ENCODE data around the gene PDZD8. TPM values are rescaled to one million over a fixed set of nuclear protein-coding genes. Genes with fewer than 3 reads are reported as not detected.
A peak's percentile ranks its signal among the peaks of the same experiment; 100 is the strongest.

Gene PDZD8
- total and polyA plus RNA-seq, 2 donors from 2014 or later: 7.4 to 41.9 TPM

DNA sequence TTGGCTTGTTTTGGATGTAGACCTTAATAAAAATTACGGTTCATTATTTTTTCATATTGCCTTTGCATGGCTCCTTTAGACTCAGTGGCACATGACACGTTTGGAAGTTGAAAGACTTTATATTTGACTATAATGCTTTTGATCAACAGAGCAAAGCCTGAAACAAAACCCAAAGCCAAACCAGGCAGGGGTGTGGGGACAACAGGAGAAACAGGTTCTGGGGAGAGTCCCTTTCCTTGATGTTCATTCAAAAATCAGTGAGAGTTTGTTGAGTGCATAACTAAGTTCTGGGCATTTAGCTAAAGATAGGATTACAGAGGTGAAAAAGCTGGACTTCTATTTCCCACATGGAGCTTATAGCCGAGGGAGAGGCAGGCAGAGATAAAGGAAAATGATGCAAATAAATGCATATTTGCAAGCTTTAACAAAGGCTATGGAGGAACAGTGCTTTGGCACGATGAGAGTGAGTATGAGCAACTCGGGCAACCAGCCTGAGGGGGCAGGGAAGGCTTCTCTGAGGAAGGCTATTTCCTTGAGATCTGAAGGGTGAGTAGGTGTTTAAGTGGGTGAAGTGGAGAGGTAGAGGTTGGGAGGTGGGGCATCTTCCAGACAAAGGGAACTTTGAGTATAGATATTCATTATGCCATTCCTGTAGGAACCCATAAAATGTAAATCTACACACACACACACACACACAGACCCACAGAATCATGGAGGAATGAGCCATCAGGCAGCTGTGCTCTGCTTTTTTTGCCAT is 34.5 kb upstream of the PDZD8 start:
- no peaks in the 10 kb centered on the region for H3K27me3 ChIP-seq (ENCODE audit: control insufficient read depth, insufficient read depth, low read length)
- H3K27ac ChIP-seq (ENCODE audit: low read depth in 2 of 2, low read length in 2 of 2): no peak overlapping the region
- H3K36me3 ChIP-seq (ENCODE audit: control insufficient read depth in 2 of 3, insufficient read depth in 3 of 3, low read length in 3 of 3): no peaks in the 10 kb centered on the region
- intact Hi-C loops (cut with DNase I): no loop called here
- FAIRE-seq (no peak), DNase-seq (peak in 2 of 5 donors; percentile 32 to 37)
- TF ChIP-seq, protein P1, sequence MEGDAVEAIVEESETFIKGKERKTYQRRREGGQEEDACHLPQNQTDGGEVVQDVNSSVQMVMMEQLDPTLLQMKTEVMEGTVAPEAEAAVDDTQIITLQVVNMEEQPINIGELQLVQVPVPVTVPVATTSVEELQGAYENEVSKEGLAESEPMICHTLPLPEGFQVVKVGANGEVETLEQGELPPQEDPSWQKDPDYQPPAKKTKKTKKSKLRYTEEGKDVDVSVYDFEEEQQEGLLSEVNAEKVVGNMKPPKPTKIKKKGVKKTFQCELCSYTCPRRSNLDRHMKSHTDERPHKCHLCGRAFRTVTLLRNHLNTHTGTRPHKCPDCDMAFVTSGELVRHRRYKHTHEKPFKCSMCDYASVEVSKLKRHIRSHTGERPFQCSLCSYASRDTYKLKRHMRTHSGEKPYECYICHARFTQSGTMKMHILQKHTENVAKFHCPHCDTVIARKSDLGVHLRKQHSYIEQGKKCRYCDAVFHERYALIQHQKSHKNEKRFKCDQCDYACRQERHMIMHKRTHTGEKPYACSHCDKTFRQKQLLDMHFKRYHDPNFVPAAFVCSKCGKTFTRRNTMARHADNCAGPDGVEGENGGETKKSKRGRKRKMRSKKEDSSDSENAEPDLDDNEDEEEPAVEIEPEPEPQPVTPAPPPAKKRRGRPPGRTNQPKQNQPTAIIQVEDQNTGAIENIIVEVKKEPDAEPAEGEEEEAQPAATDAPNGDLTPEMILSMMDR (IDR thresholded peaks at IDR 0.05; ENCODE audit: borderline replicate concordance, extremely low read depth, insufficient read depth): no peak
- no peaks in the 10 kb centered on the region for H3K9me3 ChIP-seq (ENCODE audit: control insufficient read depth in 2 of 3, insufficient read depth in 1 of 3, low read length in 3 of 3)
- H3K4me3 ChIP-seq (ENCODE audit: low read length in 3 of 3): no peak overlapping the region
- H3K4me1 ChIP-seq (ENCODE audit: control insufficient read depth in 2 of 3, insufficient read depth in 2 of 3, low read depth in 1 of 3, low read length in 3 of 3): no peaks in the 10 kb centered on the region
- H3K9ac ChIP-seq (ENCODE audit: low read length in 3 of 3): no peak overlapping the region

DNA sequence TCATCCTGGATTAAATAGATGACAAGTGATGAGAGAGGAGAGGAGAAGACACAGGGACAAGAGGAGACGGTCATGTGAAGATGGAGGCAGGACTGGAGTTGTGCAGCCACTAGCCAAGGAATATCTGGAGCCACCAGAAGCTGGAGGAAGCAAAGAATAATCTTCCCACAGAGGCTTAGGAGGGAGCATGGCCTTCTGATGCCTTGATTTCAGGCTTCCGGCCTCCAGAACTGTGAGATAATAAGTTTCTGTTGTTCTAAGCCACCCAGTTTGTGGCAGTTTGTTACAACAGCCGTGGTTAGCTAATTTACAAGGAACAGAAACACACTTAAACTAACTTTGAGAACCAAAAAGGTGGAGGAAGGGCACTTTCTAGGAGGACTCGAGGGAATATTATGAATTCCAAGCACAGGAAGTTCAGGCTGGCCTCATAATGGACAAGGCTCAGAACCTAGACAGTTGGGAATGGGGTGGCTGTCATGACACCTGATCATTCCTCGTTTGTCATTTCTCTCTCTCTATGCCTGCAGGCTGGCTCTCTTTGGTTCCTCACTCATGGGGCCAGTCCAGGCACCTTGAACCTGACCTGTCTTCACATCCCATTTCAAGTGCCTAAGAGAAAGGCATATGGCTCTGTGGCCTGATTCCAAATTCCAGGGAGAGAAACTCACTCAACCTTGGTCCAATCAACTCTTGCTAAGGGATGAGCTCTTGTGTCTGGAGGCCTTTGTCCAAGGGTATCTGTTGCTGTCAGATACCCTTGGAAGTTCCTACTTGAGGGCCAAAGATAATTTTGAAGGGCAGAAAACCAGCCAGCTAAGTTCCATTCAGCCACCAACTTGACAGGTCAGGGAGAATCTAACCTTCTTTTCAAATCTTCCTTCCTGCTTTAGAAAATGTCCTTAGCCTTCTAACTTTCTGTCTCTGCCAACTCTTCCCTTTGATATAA is 33.5 kb upstream of the PDZD8 start:
- no peak overlapping the region for H3K4me3 ChIP-seq (ENCODE audit: low read length in 3 of 3)
- H3K36me3 ChIP-seq (ENCODE audit: control insufficient read depth in 2 of 3, insufficient read depth in 3 of 3, low read length in 3 of 3): no peaks in the 10 kb centered on the region
- DNase-seq (no peak), FAIRE-seq (no peak)
- H3K27me3 ChIP-seq (ENCODE audit: control insufficient read depth, insufficient read depth, low read length): no peaks in the 10 kb centered on the region
- H3K4me1 ChIP-seq (ENCODE audit: control insufficient read depth in 2 of 3, insufficient read depth in 2 of 3, low read depth in 1 of 3, low read length in 3 of 3): no peaks in the 10 kb centered on the region
- intact Hi-C loops (cut with DNase I): no loop called here
- TF ChIP-seq, protein P1 (IDR thresholded peaks at IDR 0.05; ENCODE audit: borderline replicate concordance, extremely low read depth, insufficient read depth): no peak
- H3K9ac ChIP-seq (ENCODE audit: low read length in 3 of 3): no peak overlapping the region
- H3K9me3 ChIP-seq (ENCODE audit: control insufficient read depth in 2 of 3, insufficient read depth in 1 of 3, low read length in 3 of 3): no peaks in the 10 kb centered on the region
- no peak overlapping the region for H3K27ac ChIP-seq (ENCODE audit: low read depth in 2 of 2, low read length in 2 of 2)

DNA sequence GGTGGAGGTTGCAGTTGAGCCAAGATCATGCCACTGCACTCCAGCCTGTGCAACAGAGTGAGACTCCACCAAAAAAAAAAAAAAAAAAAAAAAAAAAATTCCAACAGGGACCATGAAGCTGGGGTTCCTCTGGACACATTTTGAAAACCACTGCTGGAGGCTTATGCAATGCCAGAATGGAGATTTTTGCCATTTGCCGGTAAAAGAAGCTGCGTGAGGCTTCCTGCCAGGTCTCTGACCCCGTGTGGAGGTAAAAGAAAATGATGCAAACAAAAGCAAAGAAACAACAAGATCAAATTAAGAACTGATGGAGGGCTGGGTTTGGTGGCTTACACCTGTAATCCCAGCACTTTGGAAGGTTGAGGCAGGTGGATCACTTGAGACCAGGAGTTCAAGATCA is 30.5 kb upstream of the PDZD8 start:
- Histone ChIP-seq H3K9ac (ENCODE audit: low read length in 3 of 3) (no peak overlapping the region), H3K36me3 (ENCODE audit: control insufficient read depth in 2 of 3, insufficient read depth in 3 of 3, low read length in 3 of 3) (no peaks in the 10 kb centered on the region), H3K9me3 (ENCODE audit: control insufficient read depth in 2 of 3, insufficient read depth in 1 of 3, low read length in 3 of 3) (no peaks in the 10 kb centered on the region), H3K4me1 (ENCODE audit: control insufficient read depth in 2 of 3, insufficient read depth in 2 of 3, low read depth in 1 of 3, low read length in 3 of 3) (no peaks in the 10 kb centered on the region), H3K27ac (ENCODE audit: low read depth in 2 of 2, low read length in 2 of 2) (no peak overlapping the region), H3K4me3 (ENCODE audit: low read length in 3 of 3) (no peak overlapping the region), H3K27me3 (ENCODE audit: control insufficient read depth, insufficient read depth, low read length) (no peaks in the 10 kb centered on the region)
- no peak for FAIRE-seq
- intact Hi-C loops (cut with DNase I): no loop called here
- DNase-seq: no peak
- TF ChIP-seq, protein P1 (IDR thresholded peaks at IDR 0.05; ENCODE audit: borderline replicate concordance, extremely low read depth, insufficient read depth): no peak

Data from kidney (tissue), 14 donors.